Glutamatergic neuron (in vitro differentiated cells): Measurements from ENCODE around the gene RHBDF2. TPM values are rescaled to one million over a fixed set of nuclear protein-coding genes. Genes with fewer than 3 reads are reported as not detected.

ENCODE experiments used
- DNase-seq: peaks from one replicate; pipeline ENCODE4 v3.0.0; 2022
- H3K27ac Mint-ChIP-seq: one replicate; pipeline ENCODE4 v1.8.0; 2020; ENCODE audit warnings: mild to moderate bottlenecking, mixed read lengths, inconsistent platforms; ENCODE audit not compliant: unreplicated experiment
- H3K27me3 Mint-ChIP-seq: one replicate; pipeline ENCODE4 v1.8.0; 2020; ENCODE audit warnings: mild to moderate bottlenecking, moderate library complexity, mixed read lengths, inconsistent platforms; ENCODE audit not compliant: unreplicated experiment
- H3K36me3 Mint-ChIP-seq: one replicate; pipeline ENCODE4 v1.8.0; 2020; ENCODE audit warnings: mild to moderate bottlenecking, mixed read lengths, inconsistent platforms; ENCODE audit not compliant: unreplicated experiment
- H3K4me1 Mint-ChIP-seq: one replicate; pipeline ENCODE4 v1.8.0; 2020; ENCODE audit warnings: mild to moderate bottlenecking, low read depth, mixed read lengths, inconsistent platforms; ENCODE audit not compliant: unreplicated experiment
- H3K4me3 Mint-ChIP-seq: one replicate; pipeline ENCODE4 v1.8.0; 2020; ENCODE audit warnings: mild to moderate bottlenecking, mixed read lengths, inconsistent platforms; ENCODE audit not compliant: unreplicated experiment
- H3K9me3 Mint-ChIP-seq: one replicate; pipeline ENCODE4 v1.8.0; 2020; ENCODE audit warnings: mild to moderate bottlenecking, moderate library complexity, mixed read lengths, inconsistent platforms; ENCODE audit not compliant: unreplicated experiment
- CTCF ChIP-seq: fragments of 200-600 bp; sonication (generic); IDR thresholded peaks from one replicate; pipeline ENCODE4 v1.5.0; 2021; ENCODE audit not compliant: partially characterized antibody, unreplicated experiment
- total RNA-seq: library from RNA; stranded (reverse); fragmentation: NEBNext Ultra II Directional; extraction: Animal tissue kit (Norgen Biotek cat#: 25700); gene quantifications from one replicate; pipeline ENCODE4 v1.2.1, GENCODE V29; 2021; ENCODE audit not compliant: unreplicated experiment

Gene RHBDF2
- total RNA-seq, 1 donor from 2014 or later, result 1.9 TPM

- H3K9me3 Mint-ChIP-seq, result no peaks in the 10 kb centered on the region
- DNase-seq, result peak; percentile 76
- no peak overlapping the region for H3K4me3 Mint-ChIP-seq
- H3K27ac Mint-ChIP-seq, result no peak overlapping the region
- H3K27me3 Mint-ChIP-seq, result peaks cover 5% of the 10 kb centered on the region
- TF ChIP-seq CTCF, result peak; percentile 39
- no peaks in the 10 kb centered on the region for H3K36me3 Mint-ChIP-seq
- no peaks in the 10 kb centered on the region for H3K4me1 Mint-ChIP-seq
These were observed 27.7 kb downstream of the RHBDF2 start for GRCh38 chr17:76473541-76473985.

GRCh38 chr17:76472726-76473125 lies 28.5 kb downstream of the RHBDF2 start:
- H3K27me3 Mint-ChIP-seq, result peaks cover 5% of the 10 kb centered on the region
- H3K27ac Mint-ChIP-seq, result no peak overlapping the region
- H3K9me3 Mint-ChIP-seq, result no peaks in the 10 kb centered on the region
- DNase-seq, result no peak
- no peak for TF ChIP-seq CTCF
- H3K36me3 Mint-ChIP-seq, result no peaks in the 10 kb centered on the region
- H3K4me3 Mint-ChIP-seq, result no peak overlapping the region
- no peaks in the 10 kb centered on the region for H3K4me1 Mint-ChIP-seq

- no peak for TF ChIP-seq CTCF
- Mint-ChIP-seq H3K27ac (no peak overlapping the region), H3K4me3 (no peak overlapping the region), H3K27me3 (peaks cover 5% of the 10 kb centered on the region), H3K9me3 (no peaks in the 10 kb centered on the region), H3K4me1 (no peaks in the 10 kb centered on the region), H3K36me3 (no peaks in the 10 kb centered on the region)
- no peak for DNase-seq
These were observed 29.0 kb downstream of the RHBDF2 start for GRCh38 chr17:76472258-76472645.

- Mint-ChIP-seq H3K4me3 (no peak overlapping the region), H3K27me3 (peaks cover 5% of the 10 kb centered on the region), H3K9me3 (no peaks in the 10 kb centered on the region), H3K4me1 (peaks cover 3% of the 10 kb centered on the region), H3K27ac (peak overlapping the region; percentile 55), H3K36me3 (no peaks in the 10 kb centered on the region)
- TF ChIP-seq CTCF, result no peak
- no peak for DNase-seq
These were observed 29.5 kb downstream of the RHBDF2 start for GRCh38 chr17:76471498-76472257.

GRCh38 chr17:76469991-76470739 lies 31.1 kb downstream of the RHBDF2 start:
- no peak for TF ChIP-seq CTCF

More at GRCh38 chr17:76469991-76470739, 31.1 kb downstream of the RHBDF2 start:
- no peak for DNase-seq
- Mint-ChIP-seq H3K4me1 (peaks cover 7% of the 10 kb centered on the region), H3K27me3 (peaks cover 5% of the 10 kb centered on the region), H3K9me3 (no peaks in the 10 kb centered on the region), H3K36me3 (no peaks in the 10 kb centered on the region), H3K27ac (no peak overlapping the region), H3K4me3 (no peak overlapping the region)
